NCI-H2081 (cell line): ENCODE measurements around the gene KRT39.

Experiments
- DNase-seq, 2 experiments: peaks; one replicate each; lab custom pipeline; 2025; lab: John Stamatoyannopoulos, UW

Gene KRT39

GRCh38 chr17:40966848-40967247, at the start of gene KRT39:
Gene KRT39, minus strand, starts transcription at chr17:40966948. Its CDS starts 92 bp downstream, at chr17:40966856.
- DNase-seq = no peak

- no peak for DNase-seq
Measured at GRCh38 chr17:41015454-41015853, 48.7 kb upstream of the KRT39 start.

- no peak for DNase-seq
Measured at GRCh38 chr17:41013606-41014005, 46.9 kb upstream of the KRT39 start.

- no peak for DNase-seq
Measured at GRCh38 chr17:41013181-41013580, 46.4 kb upstream of the KRT39 start.

GRCh38 chr17:41012326-41013120, 45.8 kb upstream of the KRT39 start:
- DNase-seq = no peak

GRCh38 chr17:41010441-41010840, 43.7 kb upstream of the KRT39 start:
- no peak for DNase-seq

- DNase-seq = no peak
Measured at GRCh38 chr17:41009936-41010335, 43.2 kb upstream of the KRT39 start.

GRCh38 chr17:41009301-41009760, 42.6 kb upstream of the KRT39 start:
- no peak for DNase-seq

- no peak for DNase-seq
Measured at GRCh38 chr17:41008811-41009210, 42.1 kb upstream of the KRT39 start, which contains the start of gene KRTAP3-1. Gene KRTAP3-1, minus strand, starts transcription at chr17:41009128. Its CDS starts 54 bp downstream, at chr17:41009074.

- DNase-seq = peak in 1 of 2 experiments; percentile 35
Measured at GRCh38 chr17:41004397-41004796, 37.6 kb upstream of the KRT39 start.

GRCh38 chr17:41003926-41004325, 37.2 kb upstream of the KRT39 start:
- no peak for DNase-seq

GRCh38 chr17:41002814-41003213, 36.1 kb upstream of the KRT39 start:
- no peak for DNase-seq

- no peak for DNase-seq
Measured at GRCh38 chr17:41001795-41002194, 35.0 kb upstream of the KRT39 start.

GRCh38 chr17:40999563-40999962, 32.8 kb upstream of the KRT39 start, which contains the start of gene KRTAP3-2:
Gene KRTAP3-2, minus strand, starts transcription at chr17:40999906. Its CDS starts 53 bp downstream, at chr17:40999853.
- DNase-seq = peak in 1 of 2 experiments; percentile 10

GRCh38 chr17:40997361-40997760, 30.6 kb upstream of the KRT39 start:
- DNase-seq = no peak

GRCh38 chr17:40996829-40997228, 30.1 kb upstream of the KRT39 start:
- no peak for DNase-seq

GRCh38 chr17:40995116-40995515, 28.4 kb upstream of the KRT39 start:
- DNase-seq = no peak

GRCh38 chr17:40993839-40994238, 27.1 kb upstream of the KRT39 start, which contains the start of gene KRTAP3-3:
Gene KRTAP3-3, minus strand, starts transcription at chr17:40994164. Its CDS starts 67 bp downstream, at chr17:40994097.
- DNase-seq = peak; percentile 28 to 82

GRCh38 chr17:40993084-40993483, 26.3 kb upstream of the KRT39 start:
- DNase-seq = no peak

- no peak for DNase-seq
Measured at GRCh38 chr17:40992666-40993065, 25.9 kb upstream of the KRT39 start.

GRCh38 chr17:40986920-40987319, 20.2 kb upstream of the KRT39 start:
- no peak for DNase-seq

- no peak for DNase-seq
Measured at GRCh38 chr17:40984226-40984625, 17.5 kb upstream of the KRT39 start, which contains the start of gene KRT40. Gene KRT40, minus strand, starts transcription at chr17:40984326. Its CDS starts 53 bp downstream, at chr17:40984273.

GRCh38 chr17:40981115-40981514, 14.4 kb upstream of the KRT39 start:
- DNase-seq = no peak
